HS-5 (cell line): Measurements from ENCODE around the gene CACNA1H.

Experiments used
- DNase-seq: peaks from one replicate; pipeline ENCODE4 v3.0.0-alpha.2; 2012; ENCODE audit warnings: low read depth

Gene CACNA1H

DNA sequence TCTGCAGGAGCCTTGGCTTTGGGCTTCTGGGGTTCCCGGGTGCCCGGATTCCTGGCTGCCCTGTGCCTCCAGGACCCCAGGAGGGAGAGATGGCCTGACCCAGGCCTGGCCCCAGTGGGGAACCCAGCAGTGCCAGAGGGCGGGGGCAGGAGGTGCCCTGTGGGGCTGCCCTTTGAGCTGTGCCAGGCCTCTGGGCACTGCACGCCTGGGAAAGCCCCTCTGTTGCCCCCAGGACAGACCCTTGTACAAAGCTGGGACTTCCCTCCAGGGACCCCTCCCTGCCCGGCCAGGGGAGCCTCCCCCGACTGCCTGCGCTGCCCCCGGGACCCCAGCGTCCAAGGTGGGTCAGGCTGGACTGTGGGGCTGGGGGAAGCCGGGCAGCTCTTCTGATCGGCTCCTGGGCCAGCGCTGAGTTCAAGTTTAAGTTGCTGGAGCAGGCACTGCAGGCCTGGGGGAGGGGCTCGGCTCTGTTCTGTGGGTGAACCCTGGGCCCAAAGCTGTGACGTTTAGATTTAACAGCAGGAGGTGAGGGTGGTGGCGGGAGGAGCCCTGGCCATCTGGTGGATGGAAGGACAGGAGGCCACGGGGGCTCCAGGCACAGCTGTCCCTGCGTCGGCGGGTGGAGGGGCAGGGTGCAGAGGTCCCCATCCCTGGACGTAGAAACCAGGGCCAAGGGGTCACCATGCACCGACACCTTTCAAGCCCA is 29.2 kb upstream of the CACNA1H start:
- DNase-seq: no peak

DNA sequence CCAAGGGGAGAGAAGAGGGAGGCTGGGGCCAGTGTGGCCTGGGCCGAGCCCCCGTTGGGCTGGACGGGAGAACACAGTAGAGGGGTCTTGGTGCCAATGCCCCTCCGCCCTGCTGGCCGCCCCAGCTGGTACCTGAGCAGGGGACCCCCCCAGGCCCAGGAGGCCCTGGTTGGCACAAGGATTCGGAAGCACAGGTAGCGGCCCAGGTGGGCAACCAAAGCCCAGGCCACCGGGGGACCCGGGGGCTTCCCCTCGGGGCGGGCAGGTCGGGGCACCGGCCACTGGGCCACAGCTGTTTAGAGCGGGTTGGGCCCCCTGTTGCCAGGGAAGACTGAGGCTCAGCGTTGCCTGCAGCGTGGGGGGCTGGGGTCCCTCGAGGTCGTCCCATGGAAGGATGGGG is 28.6 kb upstream of the CACNA1H start:
- no peak for DNase-seq

GRCh38 chr16:1124795-1125194 is 28.1 kb upstream of the CACNA1H start:
- no peak for DNase-seq

- no peak for DNase-seq
Measured at GRCh38 chr16:1125471-1125870, 27.4 kb upstream of the CACNA1H start.

DNA sequence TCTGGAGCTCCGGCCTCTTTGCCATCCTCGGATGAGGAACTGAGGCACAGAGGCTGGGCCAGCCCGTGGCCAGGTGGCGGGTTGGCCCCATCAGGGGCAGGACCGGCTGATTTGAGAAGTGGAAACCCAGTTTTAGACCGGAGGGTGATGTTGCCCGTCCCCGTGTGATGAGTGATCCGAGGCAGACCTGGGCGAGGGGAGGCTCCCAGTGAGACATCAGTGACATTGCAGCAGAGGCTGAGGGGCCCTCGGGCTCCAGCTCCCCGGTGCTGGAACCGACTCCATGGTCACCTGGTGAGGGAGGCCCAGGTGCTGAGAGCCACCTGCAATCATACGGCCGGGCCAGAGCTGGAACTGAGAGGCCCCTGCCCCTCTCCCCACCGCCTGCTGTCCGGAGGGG is 26.9 kb upstream of the CACNA1H start:
- no peak for DNase-seq

GRCh38 chr16:1126586-1126985 is 26.3 kb upstream of the CACNA1H start:
- DNase-seq: no peak

DNA sequence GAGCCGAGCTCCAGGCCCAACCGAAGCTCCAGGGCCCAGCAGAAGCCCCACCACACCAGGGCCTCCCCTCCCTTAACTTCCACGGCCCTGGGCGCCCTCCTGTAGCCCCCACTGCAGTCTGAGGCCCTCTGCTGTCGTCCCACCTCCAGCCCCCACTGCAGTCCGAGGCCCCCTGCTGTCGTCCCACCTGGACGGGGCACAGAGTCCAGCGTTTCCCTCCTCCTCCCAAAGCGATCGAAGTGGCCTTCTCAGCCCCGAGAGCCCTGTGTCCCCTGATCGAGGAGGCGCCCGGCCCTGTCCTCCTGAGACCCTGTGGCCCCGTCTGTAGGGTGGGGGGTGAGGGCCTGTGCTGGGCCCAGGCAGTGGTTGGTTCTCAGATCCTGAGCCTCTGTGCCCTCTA is 25.8 kb upstream of the CACNA1H start:
- DNase-seq: no peak

DNA sequence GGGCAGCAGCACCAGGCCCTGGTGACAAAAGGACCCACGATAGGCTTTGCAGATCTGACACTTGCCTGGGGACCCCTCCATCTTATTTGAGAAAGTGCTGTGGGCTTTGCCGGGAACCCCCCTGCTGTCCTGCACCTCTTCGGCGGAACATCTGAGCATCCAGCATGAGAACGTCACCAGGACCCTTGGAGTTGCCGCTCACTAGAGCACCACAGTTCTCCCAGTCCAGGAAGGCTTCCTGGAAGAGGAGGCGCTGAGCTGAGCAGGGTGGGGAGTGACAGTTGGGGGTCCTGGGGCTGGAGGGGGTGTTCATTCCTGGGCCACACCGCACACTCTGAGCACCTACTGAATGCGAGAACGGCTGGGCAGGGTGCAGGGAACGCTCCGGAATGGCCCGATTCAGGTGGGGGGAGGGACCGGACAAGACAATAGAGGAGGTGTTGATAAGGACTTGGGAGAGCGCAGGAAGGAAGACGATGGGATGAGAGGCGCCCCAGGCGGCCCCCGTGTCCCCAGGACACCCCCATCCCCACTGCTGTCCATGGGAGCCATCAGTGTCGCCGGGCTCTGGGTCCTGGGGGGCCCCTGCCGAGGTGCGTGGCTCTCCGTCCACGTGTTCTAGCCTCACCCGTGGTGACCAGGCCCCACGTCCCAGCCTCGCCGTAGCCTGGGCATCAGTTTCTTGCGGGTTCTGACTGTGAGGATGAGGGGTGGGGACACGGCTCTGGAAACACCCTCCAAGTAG is 24.8 kb upstream of the CACNA1H start:
- DNase-seq: no peak

DNA sequence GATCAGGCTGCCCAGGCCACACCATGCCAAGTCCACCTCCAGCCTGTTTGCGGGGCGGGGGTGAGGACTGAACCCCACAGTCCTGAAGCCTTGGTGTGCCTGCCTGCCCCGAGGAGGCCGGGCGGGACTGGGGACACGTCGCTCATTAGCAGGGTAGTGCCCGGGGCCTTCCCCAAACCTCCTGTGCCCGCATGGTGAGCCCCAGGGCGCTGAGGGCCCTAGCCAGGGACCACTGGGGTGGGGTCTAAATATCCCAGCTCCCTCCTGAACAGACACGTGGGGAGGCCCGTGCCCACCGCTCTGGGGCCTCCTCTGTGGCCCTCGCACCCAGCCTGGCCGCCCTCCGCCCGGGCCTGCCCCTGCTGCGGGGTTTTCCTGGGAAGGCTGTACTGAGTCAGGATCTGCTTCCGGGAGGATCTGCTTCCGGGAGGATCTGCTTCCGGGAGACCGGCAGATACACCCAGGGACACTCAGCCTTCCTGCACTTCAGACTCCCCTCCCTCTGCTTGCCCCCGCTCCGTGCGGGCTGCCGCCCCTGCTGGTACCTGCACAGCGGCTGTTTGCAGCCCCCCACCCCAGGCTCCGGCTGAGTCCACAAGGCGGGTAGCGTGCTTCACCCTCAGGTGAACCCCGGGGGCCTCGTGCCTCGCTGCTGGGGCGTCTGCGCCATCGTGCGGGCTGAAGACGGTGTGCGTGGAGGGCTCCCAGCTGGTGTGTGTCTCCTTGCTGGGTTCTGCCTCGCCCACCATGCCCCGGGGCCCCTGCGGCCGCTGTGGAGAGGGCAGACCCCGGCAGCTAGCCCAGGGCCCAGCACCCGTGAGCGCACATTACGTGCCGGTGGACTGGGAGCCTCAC is 23.6 kb upstream of the CACNA1H start:
- DNase-seq: no peak

DNA sequence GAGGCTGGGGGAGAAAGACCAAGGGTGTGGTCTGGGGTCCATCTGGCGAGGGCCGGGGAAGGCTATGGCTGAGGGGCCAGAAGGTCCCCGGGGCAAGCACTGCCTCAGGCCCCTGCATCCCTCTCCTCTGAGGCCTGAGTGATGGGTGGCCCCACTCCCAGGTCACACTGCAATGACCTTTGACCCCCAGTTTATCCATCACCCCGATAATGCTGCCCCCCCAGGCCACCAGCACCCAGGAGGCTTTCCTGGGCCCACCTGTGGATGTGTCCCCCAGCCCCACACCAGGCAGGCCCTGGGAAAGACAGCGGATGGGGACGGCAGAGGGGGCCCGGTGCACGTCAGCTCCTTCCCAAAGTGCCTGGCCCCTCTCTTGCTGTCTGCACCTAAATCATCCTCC is 22.5 kb upstream of the CACNA1H start:
- DNase-seq: no peak

GRCh38 chr16:1131378-1131994 is 21.4 kb upstream of the CACNA1H start:
- DNase-seq: no peak

DNA sequence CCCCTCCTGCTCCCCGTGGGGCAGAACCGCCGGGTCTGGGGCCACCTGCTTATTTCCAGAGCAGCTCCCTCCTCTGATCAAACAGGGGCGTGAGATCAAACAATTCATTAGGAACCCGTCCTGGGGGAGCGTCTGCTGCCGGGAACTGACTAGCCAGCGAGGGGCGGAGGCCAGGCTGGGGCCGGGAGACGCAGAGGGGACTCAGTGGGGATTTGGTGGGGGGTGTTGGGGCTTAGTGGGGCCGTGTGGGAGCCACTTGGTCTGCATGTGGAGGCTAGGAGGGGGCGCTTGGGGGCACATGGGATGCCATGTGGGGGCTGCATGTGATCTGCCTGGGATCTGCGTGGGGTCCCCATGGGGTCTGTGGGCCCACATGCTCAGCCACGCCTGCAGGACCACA is 20.5 kb upstream of the CACNA1H start:
- DNase-seq: no peak

DNA sequence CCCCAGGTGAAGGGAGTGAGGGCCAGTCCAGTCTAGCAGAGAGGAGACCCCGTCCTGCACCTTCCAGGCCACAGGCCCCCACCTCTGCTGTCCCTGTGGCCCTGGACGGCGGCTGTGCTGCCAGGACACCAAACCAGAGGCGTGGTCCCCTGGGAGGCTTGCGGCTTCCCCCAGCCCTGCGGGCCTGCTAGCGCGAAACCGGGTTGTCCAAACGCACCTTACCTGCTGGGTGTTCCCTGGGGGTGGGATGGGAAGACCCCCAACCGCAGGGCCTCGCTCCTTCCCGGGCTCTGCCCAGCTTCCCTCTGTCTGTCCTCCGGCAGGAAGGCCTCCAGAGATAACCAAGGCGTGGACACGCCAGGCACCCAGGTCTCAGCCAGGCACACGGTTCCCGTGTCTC is 19.6 kb upstream of the CACNA1H start:
- DNase-seq: no peak

DNA sequence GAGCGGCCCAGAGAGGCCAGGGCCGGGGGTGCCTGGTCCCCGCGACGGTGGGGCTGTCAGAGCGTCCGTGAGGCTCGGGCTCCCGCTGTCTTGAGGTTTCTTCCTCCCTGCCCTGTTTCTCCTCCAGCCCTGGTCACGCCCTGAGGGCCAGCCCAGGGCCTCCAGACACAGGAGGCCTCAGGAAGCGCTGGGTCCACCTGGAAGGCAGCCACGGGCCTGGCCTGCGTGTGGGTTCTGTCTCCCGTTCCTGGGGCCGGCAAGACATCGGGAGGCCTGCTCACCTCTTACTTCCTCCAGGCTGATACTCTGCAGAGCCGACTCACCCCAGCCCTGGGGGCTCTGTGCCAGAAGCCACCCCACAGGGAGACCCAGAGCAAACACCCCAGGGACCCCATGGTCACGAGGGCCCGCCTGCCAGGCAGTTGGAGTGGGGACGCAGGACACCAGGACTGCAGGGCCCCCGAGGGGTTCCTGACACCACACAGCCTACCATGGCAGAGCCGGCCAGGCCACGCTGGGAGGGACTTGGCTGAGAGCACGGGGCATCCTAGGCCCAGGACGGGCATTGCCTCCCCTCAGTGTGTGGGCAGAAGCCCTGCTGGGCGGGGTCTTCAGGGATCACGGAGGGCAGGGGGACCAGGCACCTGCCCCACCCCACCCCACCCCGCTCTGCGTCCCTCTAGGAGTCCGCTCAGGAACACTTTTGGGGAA is 18.9 kb upstream of the CACNA1H start:
- DNase-seq: no peak

DNA sequence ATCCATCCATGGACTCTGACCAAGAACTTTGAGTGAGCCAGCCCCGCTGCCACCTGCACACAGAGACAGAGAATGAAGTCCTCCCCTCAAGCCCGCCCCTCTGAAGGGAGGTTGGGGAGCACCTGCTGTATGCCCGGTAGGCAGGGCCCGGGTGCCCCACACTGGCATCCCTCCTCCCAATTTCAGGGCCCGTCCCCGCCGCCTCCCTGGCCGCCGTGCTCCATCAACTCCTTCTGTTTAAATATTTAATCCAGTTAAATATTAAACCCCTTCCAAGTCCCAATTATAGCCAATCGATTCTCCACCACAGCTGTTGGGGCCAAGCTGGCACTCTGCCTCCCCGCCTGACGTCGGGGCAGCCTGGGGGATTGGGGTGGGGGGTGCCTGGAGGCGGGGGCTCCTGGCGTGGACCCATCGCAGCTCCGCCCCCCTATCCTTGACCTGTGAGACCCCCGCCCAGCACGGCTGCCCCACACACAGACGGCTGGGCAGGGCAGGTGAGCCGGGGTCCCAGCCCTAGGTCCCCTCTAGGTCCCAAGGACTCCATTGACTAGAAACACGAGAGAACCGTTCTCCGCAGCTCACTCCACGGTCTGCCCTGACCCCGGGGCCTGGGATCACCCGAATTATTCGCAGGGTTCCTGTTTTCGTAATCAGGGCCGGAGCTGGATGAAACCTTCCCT is 18.0 kb upstream of the CACNA1H start:
- no peak for DNase-seq

- no peak for DNase-seq
Measured at GRCh38 chr16:1135459-1135825, 17.5 kb upstream of the CACNA1H start.

DNA sequence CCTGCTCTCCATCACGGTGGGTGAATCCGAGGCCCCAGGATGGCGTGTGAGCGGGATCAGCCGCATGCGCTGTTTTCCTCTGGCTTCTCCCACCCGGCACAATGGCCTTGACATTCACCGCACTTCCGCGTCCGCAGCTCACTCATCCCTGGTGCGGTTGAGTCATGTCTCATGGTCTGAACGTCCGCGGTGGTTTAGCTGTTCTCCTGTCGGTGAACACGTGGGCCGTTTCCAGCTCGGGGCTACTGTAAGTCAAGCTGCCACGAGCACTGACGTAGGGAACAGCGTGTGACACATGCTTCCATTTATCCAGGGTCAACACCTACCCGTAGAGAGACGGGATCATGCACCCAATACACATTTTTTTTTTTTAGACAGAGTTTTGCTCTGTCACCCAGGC is 15.3 kb upstream of the CACNA1H start:
- no peak for DNase-seq

DNA sequence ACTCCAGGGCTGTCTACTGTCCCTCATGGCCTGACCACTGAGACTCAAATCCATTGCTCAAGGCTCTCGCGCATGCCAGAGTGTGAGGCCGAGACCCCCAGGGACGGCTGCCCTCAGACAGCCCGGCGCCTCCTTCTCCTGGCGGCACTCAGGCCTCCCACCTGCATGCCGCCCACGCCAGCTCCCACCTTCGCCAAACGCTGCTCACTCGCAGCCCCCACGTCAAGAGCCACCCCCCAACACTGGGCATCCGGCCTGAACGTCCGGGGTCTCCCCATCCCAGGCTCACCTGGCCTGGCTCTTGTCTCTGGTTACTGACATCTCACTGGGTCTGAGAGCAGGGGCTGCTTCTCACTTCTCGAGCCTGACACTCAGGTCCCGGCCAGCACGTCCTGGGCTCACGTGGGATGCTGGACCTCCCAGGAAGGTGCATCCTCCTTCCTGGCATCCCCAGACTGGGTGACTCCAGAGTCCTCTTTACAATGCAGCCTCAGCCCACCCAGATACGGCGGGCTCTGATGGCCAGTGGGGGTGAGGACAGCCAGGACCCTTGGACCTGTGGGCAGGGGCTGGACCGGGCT is 12.2 kb upstream of the CACNA1H start:
- DNase-seq: no peak

GRCh38 chr16:1141191-1141590 is 11.7 kb upstream of the CACNA1H start:
- DNase-seq: no peak

DNA sequence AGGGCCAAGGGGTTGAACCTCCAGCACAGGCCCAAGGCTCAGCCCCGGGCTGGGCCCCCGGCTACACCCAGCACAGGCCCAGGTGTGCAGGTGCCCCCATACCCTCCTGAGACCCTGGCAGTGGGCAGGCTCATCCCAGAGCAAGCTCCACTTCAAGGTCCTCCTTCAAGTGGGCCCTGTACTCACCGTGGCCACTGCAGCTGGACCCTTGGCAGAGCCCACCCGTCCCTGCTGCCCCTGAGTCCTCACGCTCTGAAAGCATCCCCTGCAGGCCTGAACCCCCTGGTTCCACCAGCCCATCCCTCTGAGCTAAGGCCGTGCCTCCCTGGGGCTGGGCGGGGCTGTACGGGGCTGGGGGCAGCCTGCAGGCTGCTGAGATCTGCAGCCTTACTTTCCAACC is 11.2 kb upstream of the CACNA1H start:
- DNase-seq: no peak

DNA sequence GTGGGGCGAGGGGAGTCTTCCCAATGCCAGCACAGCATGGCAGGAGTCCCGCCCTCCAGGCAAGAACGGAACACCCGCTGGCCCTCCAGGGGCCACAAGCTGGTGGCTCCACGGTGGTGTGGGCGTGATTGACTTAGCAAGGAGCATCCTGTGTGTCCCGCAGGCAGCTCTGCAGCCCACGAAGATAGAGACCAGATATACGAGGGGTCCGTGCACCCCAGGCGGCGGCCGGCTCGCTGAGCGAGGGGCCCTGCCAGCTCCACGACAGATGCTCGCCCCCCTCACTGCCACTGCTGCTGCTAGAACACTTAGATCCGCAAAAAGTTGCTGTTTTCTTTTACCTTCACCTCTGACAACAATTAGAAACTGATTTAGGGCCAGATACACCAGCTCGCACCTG is 10.0 kb upstream of the CACNA1H start:
- DNase-seq: no peak
